Mesodermal cell (in vitro differentiated cells): Measurements from ENCODE around the gene MT1B.
"Not testable (repeated sequence)": the region's sequence is repeated elsewhere in the genome, so short reads cannot be mapped to it uniquely, and the experiment has no call there.

Source experiments
- H3K27ac ChIP-seq: 2 replicates; pipeline ENCODE4 v1.7.0; 2013; ENCODE audit warnings: mild to moderate bottlenecking, low read depth, low read length, moderate library complexity; ENCODE audit not compliant: severe bottlenecking
- H3K36me3 ChIP-seq: 2 replicates; pipeline ENCODE4 v1.7.1; 2013; ENCODE audit warnings: mild to moderate bottlenecking, low read length, moderate library complexity; ENCODE audit not compliant: control insufficient read depth, insufficient read depth
- H3K4me1 ChIP-seq: one replicate; pipeline ENCODE4 v1.7.1; 2013; ENCODE audit warnings: mild to moderate bottlenecking, low read length; ENCODE audit not compliant: insufficient read depth, control insufficient read depth, poor library complexity, severe bottlenecking
- H3K4me3 ChIP-seq: 2 replicates; pipeline ENCODE4 v1.7.0; 2013; ENCODE audit warnings: low read length, control low read depth, mild to moderate bottlenecking; ENCODE audit not compliant: insufficient read depth, poor library complexity, severe bottlenecking; ENCODE audit errors: extremely low read depth
- H3K9me3 ChIP-seq: 2 replicates; pipeline ENCODE4 v1.7.1; 2013; ENCODE audit warnings: mild to moderate bottlenecking, low read length, moderate library complexity; ENCODE audit not compliant: control insufficient read depth
- WGBS, 2 experiments: methylation state at CpG; one replicate each; pipeline ENCODE4 v1.1.5; 2013; ENCODE audit warnings: missing lambda C conversion rate in 2 of 2; ENCODE audit not compliant: insufficient coverage in 2 of 2; 5-methylcytosine and 5-hydroxymethylcytosine counted together

Gene MT1B

DNA sequence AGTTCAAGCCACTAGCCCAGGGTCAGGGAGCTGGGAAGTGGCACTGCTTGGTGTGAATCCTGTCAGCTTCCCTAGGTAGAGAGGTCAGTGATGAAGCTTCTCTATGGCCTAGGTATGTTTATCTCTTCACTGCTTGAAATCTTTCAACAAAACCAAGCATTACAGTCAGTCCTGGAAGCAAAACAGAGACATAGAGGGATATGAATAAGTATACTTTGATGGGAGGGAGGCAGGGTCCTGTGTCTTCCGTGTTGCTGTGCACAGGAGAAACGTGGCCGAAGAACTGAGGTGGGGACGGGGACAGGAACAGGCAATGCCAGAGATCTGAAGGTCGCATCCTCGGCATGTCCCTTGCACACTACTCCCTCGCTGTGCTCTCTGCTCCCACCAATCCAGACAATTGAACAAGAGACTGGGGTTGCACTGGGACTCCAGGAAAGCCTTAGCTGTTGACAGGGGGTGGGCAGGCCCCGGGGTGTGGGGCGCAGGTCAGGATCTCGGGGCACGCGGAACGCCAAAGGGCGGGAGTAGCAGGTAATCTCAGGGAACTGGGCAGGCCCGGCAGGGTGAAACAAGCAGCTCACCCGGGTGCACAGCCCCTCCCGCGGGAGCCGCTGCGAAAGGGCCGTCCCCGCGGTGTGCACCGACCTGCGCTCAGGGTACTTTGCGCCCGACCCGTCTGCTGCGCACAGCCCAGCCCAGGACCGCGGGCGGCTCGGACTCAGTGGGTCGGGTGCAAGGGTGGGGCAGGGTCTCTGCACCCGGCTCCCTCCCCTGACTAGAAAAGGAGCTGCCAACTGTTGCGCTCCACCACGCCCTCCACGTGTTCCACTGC, 17.5 kb downstream of the MT1B start, which contains the start of gene MT1H:
Gene MT1H, plus strand, starts transcription at position 810 of the 835 bp plus-strand sequence. CDS start 71 bp downstream, outside the sequence.
- H3K9me3 ChIP-seq = no peaks in the 10 kb centered on the region
- H3K4me1 ChIP-seq = no peaks in the 10 kb centered on the region
- WGBS, 2 experiments = 22 to 28% methylated on average over 36 of the region's 38 CpGs
- H3K27ac ChIP-seq = no peak within 1 kb of the TSS
- no peaks in the 10 kb centered on the region for H3K36me3 ChIP-seq
- no peak within 1 kb of the TSS for H3K4me3 ChIP-seq

- Histone ChIP-seq H3K4me3 (no peak overlapping the region), H3K27ac (no peak overlapping the region), H3K36me3 (no peaks in the 10 kb centered on the region), H3K4me1 (no peaks in the 10 kb centered on the region), H3K9me3 (no peaks in the 10 kb centered on the region)
- WGBS, 2 experiments = 34 to 37% methylated on average over 15 to 17 of the region's 19 CpGs
Observed at GRCh38 chr16:56669840-56670619, 18.3 kb downstream of the MT1B start.

GRCh38 chr16:56670620-56670934, 18.9 kb downstream of the MT1B start:
- no peak overlapping the region for H3K4me3 ChIP-seq
- 69 to 76% methylated on average over 2 of the region's 2 CpGs for WGBS, 2 experiments
- no peaks in the 10 kb centered on the region for H3K9me3 ChIP-seq
- no peak overlapping the region for H3K27ac ChIP-seq
- no peaks in the 10 kb centered on the region for H3K4me1 ChIP-seq
- no peaks in the 10 kb centered on the region for H3K36me3 ChIP-seq

GRCh38 chr16:56671691-56672090, 20.0 kb downstream of the MT1B start:
- WGBS, 2 experiments = 60 to 63% methylated on average over 1 of the region's 2 CpGs
- H3K9me3 ChIP-seq = not testable (repeated sequence)

DNA sequence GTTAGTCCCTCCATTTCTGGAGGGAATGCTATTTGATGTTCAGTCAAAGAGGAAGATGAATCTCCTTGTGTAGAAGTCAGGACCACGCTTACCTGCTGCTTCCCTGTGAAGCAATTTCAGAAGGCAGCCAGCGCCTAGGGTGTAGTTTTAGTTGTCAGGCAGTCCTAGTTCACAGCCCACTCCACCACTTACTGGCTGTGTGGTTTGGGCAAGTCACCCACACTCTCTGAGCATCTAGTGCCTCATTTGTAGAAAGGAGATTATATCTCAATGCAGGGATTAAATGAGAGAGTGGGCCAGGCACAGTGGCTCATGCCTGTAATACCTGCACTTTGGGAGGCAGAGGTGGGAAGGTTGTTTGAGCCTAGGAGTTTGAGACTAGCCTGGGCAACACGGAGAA, 20.5 kb downstream of the MT1B start:
- WGBS, 2 experiments = 60% methylated on average over 1 of the region's 3 CpGs; no CpG with 5 or more reads in 1 of the 2 experiments

More at GRCh38 chr16:56671691-56672090, 20.0 kb downstream of the MT1B start:
- H3K27ac ChIP-seq, H3K4me3 ChIP-seq, H3K36me3 ChIP-seq, H3K4me1 ChIP-seq: not testable (repeated sequence)

DNA sequence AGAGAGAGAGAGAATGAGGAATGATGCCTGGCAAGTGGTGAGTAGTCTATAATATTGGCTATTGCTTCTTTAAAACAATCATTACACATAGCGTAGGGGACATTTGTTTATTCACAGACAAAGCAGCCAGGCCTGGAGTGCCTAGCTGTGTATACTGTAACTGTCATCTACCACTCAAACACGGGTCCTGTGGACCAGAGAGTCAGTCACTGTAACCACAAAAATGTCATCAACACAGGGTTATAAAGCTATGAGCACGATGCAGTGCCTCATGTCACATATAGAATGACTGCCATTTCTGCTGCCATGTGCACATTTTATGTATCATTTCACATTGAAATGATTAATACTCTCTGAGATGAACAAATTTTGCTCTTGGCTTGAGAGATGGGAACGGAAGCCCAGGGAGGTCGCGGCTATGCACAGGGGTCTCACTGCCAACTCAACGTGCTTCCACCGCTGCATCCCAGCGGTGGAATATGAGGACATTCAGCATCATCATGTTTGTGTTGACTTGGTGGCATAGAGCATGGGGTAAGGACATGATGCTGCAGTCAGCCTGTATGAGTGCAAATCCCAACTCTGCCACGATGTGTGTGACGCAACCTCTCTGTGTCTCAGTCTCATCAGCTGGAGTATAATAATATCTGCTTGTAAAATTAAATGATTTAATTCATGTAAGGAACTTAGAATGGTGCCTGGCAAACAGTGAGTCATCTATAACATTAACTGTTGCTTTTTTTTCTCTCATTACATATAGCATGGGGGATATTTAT, 21.3 kb downstream of the MT1B start:
- Histone ChIP-seq H3K4me1 (no peaks in the 10 kb centered on the region), H3K27ac (no peak overlapping the region), H3K4me3 (no peak overlapping the region), H3K36me3 (no peaks in the 10 kb centered on the region), H3K9me3 (no peaks in the 10 kb centered on the region)
- 84 to 97% methylated on average over 4 to 9 of the region's 11 CpGs for whole genome bisulfite sequencing, 2 experiments

More for the DNA sequence above, 20.5 kb downstream of the MT1B start:
- H3K4me3 ChIP-seq, H3K4me1 ChIP-seq, H3K27ac ChIP-seq, H3K9me3 ChIP-seq, H3K36me3 ChIP-seq: not testable (repeated sequence)

GRCh38 chr16:56673921-56674320, 22.2 kb downstream of the MT1B start:
- H3K4me3 ChIP-seq = no peak overlapping the region
- WGBS, 2 experiments = 37 to 41% methylated on average over 12 of the region's 12 CpGs
- no peak overlapping the region for H3K27ac ChIP-seq
- no peaks in the 10 kb centered on the region for H3K9me3 ChIP-seq
- no peaks in the 10 kb centered on the region for H3K36me3 ChIP-seq
- H3K4me1 ChIP-seq = no peaks in the 10 kb centered on the region

DNA sequence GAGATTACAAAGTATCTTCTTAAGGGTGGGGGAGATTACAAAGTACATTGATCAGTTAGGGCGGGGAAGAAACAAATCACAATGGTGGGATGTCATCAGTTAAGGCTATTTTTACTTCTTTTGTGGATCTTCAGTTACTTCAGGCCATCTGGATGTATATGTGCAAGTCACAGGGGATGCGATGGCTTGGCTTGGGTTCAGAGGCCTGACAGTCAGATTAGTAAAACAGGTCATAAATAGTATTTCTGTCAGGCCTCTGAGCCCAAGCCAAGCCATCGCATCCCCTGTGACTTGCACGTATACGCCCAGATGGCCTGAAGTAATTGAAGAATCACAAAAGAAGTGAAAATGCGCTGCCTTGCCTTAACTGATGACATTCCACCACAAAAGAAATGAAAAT, 22.9 kb downstream of the MT1B start:
- 77 to 81% methylated on average over 4 to 6 of the region's 6 CpGs for WGBS, 2 experiments
- not testable (repeated sequence) for H3K4me3 ChIP-seq, H3K27ac ChIP-seq, H3K4me1 ChIP-seq, H3K9me3 ChIP-seq, H3K36me3 ChIP-seq

GRCh38 chr16:56675685-56676210, 24.1 kb downstream of the MT1B start:
- Histone ChIP-seq H3K4me1 (no peaks in the 10 kb centered on the region), H3K4me3 (peak overlapping the region; percentile 3), H3K27ac (no peak overlapping the region), H3K36me3 (no peaks in the 10 kb centered on the region), H3K9me3 (no peaks in the 10 kb centered on the region)
- WGBS, 2 experiments = 17 to 19% methylated on average over 15 to 27 of the region's 32 CpGs

DNA sequence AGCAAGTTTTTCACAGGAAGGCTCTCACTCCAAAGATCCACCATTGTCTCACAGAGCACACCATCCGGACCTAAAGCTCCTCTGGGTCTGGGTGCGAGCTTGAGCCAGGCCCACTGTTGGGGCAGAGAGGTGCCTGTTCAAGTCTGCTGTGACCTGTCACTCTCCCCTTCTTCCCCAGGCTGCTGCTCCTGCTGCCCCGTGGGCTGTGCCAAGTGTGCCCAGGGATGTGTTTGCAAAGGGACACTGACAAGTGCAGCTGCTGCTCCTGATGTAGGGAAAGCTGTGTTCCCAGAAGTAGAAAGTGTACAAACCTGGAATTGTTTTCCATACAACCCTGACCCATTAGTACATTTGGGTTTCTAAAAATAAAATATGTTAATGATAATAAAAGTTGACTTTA, 25.8 kb downstream of the MT1B start:
- 90 to 100% methylated on average over 1 to 2 of the region's 3 CpGs for WGBS, 2 experiments
- H3K36me3 ChIP-seq = no peaks in the 10 kb centered on the region
- H3K9me3 ChIP-seq = no peaks in the 10 kb centered on the region
- H3K4me1 ChIP-seq = no peaks in the 10 kb centered on the region
- no peak overlapping the region for H3K27ac ChIP-seq
- H3K4me3 ChIP-seq = no peak overlapping the region
